Measurements from ENCODE around the gene SLC1A3.

SLC1A3 gene

DNA sequence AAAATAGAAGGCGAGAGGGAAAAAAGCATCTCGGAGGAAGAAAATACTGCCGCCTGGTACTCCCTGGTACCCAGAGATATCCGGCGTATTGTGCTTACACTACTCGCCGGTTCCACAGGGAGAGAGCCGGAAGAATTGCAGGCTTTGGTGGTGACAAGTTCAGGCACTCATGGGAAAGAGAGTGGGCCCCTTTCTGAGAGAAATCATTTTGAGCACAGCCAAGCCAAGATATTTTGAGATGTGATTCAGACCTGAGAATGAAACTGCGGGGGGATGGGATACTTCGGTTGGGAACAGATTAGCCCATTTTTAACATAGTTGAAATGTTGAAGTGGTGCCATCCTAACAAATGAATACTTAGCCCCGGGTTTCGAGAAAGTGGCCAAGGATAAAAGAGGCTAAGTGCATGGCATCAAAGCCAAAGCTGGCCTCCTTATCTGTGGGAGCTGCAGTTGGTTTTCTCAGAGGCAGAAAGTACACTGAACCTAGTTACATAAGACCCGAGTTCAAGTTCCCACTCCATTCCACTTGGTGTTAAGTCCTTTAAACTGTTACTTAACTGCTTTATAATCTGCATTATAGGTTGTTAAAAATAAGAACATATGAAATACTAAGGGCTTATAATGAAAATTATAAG is 62.7 kb downstream of the SLC1A3 start:
- no peak for DNase-seq (ENCODE audit: low read depth, low spot score)

DNA sequence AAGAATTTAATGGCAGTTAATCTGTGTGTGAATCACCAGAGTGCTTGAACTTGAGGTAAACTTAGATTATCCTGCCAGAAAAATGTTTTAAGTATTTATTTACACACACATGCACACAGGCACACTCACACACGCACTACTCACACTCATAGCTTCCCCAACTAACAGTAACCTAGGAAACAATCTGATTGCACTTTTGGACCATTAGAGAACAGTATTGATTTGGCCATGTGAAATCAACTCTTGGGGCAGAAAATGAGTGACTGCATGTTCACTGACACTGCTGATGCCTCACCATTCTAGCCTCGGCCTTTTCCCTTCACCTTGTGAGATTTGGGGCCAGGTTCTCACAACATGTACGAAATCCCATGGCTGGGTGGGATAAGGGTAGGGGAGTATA is 64.1 kb downstream of the SLC1A3 start:
- no peak overlapping the region for H3K4me3 ChIP-seq (ENCODE audit: low read length)
- DNase-seq (ENCODE audit: low read depth, low spot score): no peak

More for the DNA sequence above, 62.7 kb downstream of the SLC1A3 start:
- no peak overlapping the region for H3K4me3 ChIP-seq (ENCODE audit: low read length)

DNA sequence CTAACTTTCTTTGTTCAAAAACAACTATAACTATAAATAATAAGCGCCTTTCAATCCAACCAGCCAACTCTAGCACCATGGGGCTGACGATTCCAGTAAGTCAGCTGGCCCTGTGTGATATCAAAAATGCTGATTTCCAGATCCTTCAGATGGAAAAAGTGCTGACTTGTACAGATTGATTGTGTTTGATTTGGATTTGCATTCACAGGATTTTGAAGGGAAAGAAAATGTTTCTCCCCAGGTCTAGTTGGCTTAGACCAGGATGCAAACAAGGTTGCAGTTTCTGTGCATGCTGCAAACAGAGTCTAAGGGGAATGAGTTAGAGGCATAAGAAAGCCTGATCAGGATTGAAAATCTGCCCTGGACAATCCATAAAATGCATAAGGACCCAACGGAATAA is 68.9 kb downstream of the SLC1A3 start:
- H3K4me3 ChIP-seq (ENCODE audit: low read length): no peak overlapping the region
- DNase-seq (ENCODE audit: low read depth, low spot score): no peak

DNA sequence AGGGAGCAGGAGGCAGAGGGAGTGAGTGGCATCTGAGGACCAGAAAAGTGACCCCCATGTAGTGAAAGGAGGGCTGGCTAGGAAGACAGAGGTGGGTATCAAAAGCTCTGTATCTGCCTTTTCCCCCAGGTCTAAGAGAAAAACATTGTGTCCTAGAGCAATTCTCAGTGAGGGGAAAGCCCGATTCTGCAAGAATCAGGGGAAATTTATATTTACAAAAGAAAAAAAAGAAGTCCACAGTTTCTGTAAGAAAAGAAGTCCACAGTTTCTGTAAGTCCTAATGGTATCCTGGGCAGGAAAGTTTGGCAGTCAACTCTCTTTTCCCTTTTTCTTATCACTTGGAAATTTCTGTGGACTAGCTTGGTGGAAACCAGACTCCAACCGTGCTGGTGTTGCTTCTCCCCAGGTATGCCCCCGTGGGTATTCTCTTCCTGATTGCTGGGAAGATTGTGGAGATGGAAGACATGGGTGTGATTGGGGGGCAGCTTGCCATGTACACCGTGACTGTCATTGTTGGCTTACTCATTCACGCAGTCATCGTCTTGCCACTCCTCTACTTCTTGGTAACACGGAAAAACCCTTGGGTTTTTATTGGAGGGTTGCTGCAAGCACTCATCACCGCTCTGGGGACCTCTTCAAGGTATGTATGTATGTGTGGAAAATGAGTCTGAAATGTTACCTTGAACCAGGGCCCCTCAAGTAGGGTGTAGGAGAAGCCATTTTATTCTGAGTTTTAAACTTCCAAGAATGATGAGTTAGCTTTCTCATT is 73.0 kb downstream of the SLC1A3 start:
- no peak overlapping the region for H3K4me3 ChIP-seq (ENCODE audit: low read length)
- no peak for DNase-seq (ENCODE audit: low read depth, low spot score)

DNA sequence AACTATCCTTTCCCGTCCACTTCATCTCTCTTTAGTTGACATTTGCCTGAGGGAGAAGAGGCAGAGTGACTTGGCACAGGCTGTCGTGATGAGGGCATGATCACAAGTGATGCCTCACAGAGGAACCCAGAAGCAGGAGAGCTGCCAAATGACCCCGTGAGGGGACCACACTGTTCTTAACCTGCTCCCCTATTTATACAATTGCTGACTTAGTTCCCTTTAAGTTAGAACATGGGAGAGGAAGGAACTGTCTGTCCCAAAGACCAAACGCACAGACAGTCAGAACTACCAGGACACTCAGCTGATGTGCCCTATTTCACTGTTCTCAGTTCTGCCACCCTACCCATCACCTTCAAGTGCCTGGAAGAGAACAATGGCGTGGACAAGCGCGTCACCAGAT is 73.7 kb downstream of the SLC1A3 start:
- no peak for DNase-seq (ENCODE audit: low read depth, low spot score)
- H3K4me3 ChIP-seq (ENCODE audit: low read length): no peak overlapping the region

DNA sequence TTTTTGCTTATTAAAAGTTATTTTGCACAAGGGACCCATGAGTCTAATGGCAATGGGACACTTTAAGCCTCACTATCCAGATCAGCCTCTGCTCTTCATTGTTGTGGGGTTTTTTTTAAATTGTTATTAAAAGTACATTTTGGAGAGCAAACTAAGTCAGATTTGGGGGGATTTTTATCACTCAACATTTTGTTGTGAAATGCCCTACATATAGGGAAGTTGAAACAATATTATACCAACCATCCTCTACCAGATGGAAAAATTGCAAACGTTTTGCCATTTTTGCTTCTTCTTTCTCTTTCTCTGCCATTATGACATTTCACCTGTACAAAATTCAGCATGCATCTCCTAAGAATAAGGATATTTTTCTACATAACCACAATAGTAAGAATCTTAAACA is 75.3 kb downstream of the SLC1A3 start:
- H3K4me3 ChIP-seq (ENCODE audit: low read length): no peak overlapping the region
- no peak for DNase-seq (ENCODE audit: low read depth, low spot score)

DNA sequence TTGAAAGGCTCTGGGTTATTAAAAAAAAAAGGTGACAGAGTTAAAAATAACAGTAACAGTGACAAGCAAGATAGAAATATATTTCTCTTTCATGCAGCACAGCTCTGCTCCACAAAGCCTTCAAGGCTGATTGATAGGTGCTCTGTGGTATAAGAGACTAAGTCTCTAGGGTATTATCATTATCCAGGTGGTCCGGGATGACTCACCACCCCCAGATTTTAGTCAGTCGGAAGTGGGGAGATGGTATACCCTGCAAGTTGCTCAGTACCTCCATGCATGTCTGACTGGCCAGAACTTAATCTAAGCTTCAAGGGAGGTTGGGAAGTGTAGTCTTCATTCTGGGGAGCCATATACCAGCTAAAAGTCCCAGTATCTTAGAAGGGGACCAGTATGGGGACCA is 76.1 kb downstream of the SLC1A3 start:
- no peak for DNase-seq (ENCODE audit: low read depth, low spot score)
- H3K4me3 ChIP-seq (ENCODE audit: low read length): no peak overlapping the region

DNA sequence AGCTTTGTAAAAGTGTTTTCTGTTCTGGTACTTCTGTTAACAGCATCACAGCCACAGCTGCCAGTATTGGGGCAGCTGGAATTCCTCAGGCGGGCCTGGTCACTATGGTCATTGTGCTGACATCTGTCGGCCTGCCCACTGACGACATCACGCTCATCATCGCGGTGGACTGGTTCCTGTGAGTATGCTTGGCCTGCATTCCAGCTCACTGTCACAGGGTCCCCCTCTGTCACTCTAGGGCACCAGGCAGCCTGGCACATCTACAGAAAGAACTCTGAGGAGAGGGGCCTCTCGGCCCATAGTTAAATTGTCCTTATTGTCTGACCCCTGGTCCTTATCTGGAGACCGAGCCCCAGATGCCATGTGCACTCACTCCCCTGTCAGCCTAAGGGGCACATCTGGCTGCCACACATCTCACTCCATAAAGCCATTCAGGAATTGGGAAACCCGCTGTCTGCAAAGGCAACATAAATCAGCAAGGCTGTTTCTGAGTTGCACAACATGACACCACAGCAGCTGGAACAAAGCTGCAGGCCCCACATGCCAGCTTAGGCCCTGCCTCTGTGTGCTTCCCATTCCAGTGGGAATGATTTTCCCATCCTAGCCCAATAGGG is 77.5 kb downstream of the SLC1A3 start:
- no peak overlapping the region for H3K4me3 ChIP-seq (ENCODE audit: low read length)
- DNase-seq (ENCODE audit: low read depth, low spot score): no peak

DNA sequence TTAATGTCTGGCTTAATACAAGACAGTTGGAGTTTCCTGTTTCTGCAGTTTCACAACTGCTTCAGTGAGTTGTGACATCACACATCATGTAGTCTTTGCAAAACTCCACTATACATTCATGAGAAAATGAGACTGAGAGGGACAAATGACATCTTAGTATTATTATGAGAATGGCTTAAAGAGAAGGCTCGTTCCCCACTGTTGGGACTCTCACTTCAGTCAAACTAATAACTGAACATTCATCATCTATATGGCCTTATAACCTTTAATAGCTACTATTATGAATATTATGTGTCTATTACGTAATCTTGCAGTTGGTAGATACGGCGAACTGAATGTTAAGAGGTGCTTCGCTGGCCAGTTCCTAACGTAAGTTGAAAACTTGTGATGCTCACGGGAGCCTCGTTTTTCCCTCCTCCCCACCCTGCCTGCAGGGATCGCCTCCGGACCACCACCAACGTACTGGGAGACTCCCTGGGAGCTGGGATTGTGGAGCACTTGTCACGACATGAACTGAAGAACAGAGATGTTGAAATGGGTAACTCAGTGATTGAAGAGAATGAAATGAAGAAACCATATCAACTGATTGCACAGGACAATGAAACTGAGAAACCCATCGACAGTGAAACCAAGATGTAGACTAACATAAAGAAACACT is 79.4 kb downstream of the SLC1A3 start:
- H3K4me3 ChIP-seq (ENCODE audit: low read length): no peak overlapping the region
- no peak for DNase-seq (ENCODE audit: low read depth, low spot score)

DNA sequence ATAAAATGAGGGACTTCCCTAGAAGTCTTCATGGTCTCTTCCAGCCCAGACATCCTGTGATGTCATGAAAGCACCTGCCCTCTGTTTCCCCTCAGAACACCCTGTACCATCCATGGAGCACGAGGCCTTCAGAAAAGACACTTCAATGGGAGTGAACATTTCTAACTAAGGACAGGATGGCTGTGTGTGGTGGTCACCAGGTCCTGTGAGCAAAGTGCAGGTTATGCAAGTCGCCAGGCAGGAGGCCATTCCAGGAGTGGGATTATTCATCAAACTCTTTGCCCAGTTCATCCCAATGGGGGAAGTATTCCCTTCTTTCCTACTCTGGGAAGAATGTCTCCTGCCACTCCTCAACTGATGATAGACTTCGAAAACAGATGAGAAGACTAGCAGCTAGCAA is 80.5 kb downstream of the SLC1A3 start:
- no peak overlapping the region for H3K4me3 ChIP-seq (ENCODE audit: low read length)
- DNase-seq (ENCODE audit: low read depth, low spot score): no peak

DNA sequence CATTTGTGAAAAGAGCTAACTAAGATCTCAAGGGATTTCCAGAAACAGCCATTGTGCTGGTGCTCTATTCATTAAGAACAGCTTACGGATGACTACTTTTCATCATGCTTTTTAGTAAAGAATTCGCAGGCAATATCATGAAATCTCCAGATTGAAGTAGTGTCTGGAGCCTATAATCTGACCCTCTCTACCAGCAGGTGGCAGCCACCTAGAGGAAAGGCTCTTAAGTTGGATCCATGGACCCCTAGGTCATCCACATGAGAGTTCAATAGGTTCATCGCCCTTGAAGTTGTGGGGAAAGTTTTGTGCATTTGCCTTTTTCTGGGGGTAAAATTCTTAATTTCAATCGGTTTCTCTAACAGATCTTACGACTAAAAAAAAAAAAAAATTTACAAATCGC is 82.3 kb downstream of the SLC1A3 start:
- no peak overlapping the region for H3K4me3 ChIP-seq (ENCODE audit: low read length)
- DNase-seq (ENCODE audit: low read depth, low spot score): peak; percentile 22

DNA sequence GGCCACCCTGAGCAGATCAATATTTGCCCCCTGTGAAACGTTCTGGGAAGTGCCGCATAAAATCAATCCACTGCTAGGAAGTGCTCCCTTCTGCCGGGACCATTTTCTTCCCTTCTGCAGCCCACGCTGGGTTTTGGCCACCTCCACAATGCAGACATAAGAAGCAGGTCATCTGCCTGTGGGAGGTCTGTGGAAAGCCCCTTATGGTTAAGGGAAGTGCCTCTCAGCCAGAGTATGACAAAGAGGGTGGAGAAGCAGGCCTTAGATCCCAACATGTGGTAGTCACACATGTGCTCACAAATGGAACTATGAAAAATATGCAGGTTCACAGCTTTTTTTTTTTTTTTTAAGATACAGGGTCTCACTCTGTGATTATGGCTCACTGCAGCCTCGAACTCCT is 82.8 kb downstream of the SLC1A3 start:
- no peak overlapping the region for H3K4me3 ChIP-seq (ENCODE audit: low read length)
- no peak for DNase-seq (ENCODE audit: low read depth, low spot score)

DNA sequence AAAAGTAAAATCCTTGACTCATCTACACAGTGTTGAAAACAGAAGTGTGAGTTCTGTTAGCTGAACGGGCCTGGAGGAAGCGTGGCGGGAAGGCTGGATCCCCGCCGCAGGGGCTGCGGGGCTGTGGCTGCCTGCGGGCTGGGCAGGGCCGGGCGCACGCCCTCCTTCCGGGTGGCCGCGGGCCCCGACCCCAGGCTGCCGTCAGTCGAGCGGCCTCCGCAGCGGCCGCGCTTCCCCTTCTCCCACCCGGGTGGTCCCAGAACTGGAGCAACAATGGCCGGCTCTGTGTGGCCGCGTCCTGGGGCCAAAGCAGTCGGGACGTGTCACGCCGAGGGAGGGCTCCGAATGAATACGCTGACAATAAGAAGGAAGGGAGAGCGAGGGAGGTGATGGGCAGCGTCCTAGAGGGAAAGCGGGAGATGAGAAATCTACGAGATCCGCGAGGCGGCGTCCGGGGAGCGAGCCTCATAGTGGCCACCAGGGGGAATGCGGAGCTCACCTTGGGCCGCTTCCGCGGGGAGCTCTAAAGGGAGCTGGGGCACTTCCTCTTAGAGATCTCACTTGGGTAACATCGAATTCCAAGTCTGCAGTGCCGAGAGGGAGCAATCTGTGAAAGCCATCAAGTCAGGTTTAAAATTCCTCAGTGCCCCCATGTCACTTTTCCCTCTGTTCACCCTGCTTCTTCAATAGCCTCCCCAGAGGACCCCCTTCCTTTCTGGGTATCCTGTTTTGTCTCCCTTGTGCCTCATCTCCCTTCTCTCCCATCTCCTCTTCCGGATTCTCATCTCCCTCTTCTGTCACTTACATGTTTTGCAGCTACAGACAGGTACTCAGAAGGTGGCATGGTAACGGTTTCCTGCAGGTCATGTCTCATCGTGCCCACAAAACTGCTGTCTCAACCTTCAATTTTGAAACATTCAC is 83.9 kb downstream of the SLC1A3 start:
- no peak for DNase-seq (ENCODE audit: low read depth, low spot score)

DNA sequence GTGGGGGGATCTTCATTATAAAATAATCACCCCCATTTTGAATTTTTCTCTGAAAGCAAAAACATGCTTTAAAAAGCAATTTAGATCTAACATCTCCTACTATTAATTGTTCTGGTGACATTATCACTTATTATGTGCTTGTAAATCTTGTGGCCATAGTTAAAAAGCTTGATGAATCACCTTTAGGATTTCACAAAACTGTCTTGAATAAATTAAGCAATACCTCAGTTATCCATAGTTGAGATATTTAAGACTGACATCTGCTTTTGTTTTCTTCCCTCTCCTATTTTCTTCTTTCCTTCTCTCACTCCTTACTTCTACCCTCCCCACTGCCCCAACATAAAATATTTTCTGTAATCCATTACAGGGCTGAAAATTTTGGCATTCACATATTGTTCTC is 84.8 kb downstream of the SLC1A3 start:
- no peak overlapping the region for H3K4me3 ChIP-seq (ENCODE audit: low read length)
- DNase-seq (ENCODE audit: low read depth, low spot score): no peak

More for the DNA sequence above, 83.9 kb downstream of the SLC1A3 start:
- H3K4me3 ChIP-seq (ENCODE audit: low read length): no peak overlapping the region

DNA sequence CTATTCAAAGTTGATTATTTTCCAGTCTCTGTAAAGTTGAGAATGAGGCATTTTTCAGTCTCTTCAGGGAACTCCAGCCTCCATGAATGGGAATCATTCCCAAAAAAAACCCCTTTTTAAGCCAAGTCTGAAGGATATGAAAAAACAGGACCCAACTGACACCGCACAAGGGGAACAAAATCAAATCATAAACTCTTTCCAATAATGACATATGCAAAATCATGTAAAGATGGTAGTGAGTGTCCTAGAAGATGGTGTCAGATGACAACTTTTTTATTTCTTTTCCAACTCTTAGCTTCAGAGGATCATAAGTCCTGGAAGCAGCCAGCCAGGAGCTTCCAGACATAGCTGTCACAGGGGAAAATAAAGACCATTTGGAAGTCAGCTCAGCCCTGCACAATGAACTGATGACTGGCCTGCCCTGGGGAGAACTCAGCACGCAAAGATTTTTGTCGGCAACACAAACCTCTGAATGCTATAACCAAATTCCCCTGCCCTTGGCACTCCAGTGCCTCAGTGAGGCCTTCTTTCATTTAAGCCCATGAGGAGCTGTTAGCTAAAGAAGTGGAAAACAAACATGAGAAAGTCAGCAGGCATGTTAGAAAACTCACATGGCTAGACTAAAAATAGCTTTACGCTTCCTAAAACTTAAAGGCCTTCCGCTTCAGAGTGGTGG is 85.4 kb downstream of the SLC1A3 start:
- DNase-seq (ENCODE audit: low read depth, low spot score): no peak
- no peak overlapping the region for H3K4me3 ChIP-seq (ENCODE audit: low read length)

DNA sequence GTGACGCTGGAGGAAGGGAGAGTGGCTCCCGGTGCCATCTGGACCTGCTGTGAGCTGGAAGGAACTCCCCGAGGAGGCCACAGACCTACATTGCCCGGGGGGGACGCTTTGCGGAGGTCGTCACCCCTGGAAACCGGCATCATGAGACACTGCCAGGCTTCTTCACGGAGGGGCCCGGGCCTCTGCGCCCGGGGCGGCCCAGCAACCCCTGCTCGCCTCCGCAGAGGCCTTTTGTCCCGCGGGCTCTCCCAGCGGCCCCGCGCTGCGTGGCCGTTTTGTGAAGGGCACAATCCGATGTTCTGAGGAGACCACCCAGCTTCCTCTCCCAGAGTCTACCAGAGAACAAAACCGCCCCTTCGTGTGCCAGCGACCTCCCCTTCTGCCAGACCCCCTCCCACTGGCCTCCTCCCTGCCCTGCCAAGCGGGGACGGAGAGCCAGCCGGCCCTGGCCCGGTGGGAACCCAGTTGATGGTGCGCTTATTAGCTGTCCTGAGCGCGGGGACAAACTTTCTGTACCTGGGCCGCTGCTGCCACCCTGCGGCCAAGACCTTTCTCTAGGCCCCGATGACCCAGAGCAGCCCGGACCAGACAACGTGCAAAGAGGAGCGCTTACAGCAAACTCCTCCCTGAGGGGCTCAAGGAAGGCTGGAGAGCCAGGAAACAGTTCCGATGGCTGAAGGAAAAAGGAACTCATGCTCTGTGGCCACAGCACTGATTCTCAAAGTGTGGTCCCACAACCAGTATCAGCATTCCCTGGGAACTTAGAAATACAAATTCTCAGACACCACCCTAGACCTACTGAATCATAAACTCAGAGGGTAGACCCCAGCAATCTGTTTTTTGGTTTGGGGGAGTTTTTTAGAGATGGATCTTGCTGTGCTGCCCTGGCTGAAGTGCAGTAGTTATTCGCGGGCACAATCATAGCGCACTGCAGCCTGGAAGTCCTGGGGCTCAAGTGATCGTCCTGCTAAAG is 86.7 kb downstream of the SLC1A3 start:
- no peak for DNase-seq (ENCODE audit: low read depth, low spot score)
- H3K4me3 ChIP-seq (ENCODE audit: low read length): no peak overlapping the region

DNA sequence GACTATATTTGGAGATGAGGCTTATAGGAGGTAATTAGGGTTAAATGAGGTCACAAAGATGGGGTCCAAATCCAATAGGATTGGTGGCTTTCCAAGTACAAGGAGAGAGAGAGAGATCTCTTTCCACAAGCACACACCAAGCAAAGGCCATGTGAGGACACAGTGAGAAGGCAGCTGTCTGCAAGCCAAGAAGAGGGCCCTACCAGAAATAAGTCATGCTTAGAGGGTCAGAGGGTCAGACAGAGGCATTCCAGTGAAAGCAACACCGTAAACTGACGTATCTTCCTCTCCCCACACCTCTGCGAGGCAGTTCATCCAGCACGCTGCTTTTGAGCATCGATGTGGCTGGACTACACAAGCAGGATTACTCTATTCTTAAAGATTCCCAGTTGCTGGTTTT is 87.9 kb downstream of the SLC1A3 start:
- DNase-seq (ENCODE audit: low read depth, low spot score): no peak
- H3K4me3 ChIP-seq (ENCODE audit: low read length): no peak overlapping the region
